HG02678 (cell line): ENCODE measurements around the gene ANKS3.

Source experiments
- ATAC-seq: cut with Tn5 transposase; IDR thresholded peaks from one replicate; pipeline ENCODE4 v1.9.1; 2021; ENCODE audit warnings: mild to moderate bottlenecking, moderate library complexity; ENCODE audit not compliant: unreplicated experiment

ANKS3 gene

DNA sequence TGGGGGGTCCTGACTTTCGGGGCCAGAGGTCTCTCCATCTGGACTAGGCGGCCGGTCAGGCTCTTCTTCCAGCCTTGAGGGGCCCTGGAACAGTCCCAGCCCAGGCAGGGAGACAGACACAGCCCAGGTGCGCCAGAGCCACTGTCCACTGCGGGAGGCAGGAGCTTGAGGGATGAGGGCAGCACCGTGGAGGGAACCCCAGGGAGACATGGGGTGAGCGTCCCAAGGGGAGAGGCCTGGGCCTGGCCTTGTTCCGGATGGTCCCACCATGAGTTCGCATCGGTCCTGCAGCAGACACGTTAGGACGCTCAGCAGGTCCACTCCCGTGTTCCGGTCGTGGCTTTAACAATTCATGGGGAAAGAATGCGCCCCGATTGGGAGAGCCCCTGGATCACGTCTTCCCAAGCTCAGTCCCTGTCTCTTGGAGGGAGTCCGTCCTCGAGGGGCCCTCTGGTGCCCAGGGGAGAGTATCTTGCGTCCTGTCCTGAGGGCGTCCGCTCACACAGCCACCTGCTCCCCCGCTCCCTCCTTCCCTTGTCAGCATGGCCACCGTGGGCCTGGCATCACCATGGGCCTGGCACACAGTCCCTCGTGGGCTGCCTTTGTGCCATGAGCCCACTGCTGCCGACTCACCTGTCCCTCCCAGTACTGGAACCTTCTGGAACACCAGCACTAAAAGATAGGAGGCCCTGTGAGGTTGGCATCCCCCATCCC is 47.4 kb downstream of the ANKS3 start:
- ATAC-seq, result no peak

DNA sequence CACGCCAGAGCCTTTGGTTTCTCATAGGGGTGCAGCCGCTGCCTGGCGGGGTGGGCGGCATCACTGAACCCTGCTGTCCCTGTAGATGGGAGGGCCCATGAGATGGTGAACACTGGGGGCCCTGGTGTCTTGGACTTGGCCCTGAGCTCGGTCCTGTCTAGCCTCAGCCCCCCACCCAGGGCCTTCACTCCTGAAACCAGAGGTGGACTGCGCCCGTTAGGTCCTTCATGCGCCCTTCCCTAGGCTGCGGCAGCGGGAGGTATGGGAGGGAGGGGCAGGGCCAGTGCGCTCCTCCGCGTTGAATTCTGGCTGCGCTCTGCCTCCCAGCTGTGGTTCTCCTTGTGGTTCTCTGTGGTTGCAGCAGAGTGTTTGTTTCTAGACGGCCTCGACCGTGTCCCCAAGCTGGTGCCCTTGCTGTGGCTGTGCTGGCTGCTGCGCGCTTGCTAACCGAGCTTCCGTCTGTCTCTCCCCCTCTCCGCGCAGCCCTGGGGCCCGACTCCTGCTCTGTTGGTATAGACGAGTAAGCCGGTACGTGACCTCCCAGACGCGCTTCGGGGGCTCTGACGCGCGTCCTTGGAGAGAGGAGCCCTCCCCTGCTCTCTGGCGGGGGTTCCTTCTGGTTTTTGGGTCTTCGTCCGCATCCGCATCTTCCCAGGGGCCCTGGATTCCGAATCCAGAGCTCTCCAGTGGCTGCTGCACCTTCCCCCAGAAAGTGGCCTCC is 48.1 kb downstream of the ANKS3 start:
- no peak for ATAC-seq

GRCh38 chr16:4685292-4685691 is 48.8 kb downstream of the ANKS3 start:
- ATAC-seq, result no peak

GRCh38 chr16:4684763-4685162 is 49.3 kb downstream of the ANKS3 start:
- ATAC-seq, result no peak

DNA sequence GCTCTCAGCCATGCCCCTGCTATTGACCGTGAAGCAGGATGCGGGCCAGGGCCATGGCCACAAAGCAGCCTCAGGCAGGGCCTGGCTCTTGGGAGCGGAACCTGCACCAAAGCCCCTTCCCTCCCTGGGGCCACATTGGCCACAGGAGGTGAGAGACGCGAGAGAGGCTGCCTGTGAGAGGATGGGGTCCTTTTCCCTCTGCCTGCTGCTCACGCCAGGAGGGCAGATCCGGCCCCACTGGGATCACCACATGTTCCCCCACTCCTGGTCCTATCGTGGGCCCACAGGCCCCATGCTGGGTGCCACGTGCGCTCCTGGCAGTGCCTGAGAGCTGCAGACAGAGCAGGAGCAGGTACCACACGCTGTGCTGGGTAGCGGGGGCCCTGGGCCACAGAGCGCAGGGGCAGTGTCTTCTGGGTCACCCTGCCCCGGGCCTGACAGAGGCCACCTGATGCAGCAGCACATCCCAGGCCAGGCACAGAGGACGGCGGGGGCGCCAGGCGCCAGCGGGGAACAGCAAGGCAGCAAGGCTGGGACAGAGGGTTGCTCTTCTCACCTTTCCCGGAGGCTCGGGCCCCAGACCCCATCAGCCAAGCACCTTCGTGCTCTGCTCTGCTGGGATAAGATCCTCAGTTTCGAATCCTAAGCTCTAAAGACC is 49.9 kb downstream of the ANKS3 start:
- ATAC-seq, result no peak

- ATAC-seq, result no peak
Observed at GRCh38 chr16:4683255-4684057, 50.6 kb downstream of the ANKS3 start.

- ATAC-seq, result no peak
Observed at GRCh38 chr16:4682616-4683254, 51.3 kb downstream of the ANKS3 start.

DNA sequence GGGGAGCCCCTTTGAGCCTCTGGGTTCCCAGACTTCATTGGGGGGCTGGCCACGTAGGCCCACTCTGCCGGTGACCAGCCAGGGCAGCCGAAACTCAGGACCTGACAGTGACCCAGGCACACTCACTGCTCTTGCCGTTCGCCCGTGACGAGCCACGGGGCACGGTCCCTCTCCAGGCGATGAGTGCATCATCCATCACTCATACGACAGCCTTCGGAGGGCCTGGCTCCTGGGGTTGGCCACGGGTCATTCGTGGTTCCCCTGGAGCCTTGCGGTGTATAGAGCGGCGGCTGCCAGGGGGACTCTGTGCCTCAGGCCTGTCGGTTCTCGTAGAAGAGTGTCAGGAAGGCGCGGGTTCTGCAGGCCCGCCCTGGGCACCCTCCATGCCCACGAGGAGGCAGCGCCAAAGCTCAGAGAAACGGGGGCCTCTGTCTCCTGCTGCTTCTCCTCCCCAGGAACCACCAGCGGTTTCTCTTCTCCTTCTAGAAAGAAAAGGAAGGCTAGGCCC is 51.9 kb downstream of the ANKS3 start:
- no peak for ATAC-seq

- no peak for ATAC-seq
Observed at GRCh38 chr16:4681471-4682083, 52.5 kb downstream of the ANKS3 start.

DNA sequence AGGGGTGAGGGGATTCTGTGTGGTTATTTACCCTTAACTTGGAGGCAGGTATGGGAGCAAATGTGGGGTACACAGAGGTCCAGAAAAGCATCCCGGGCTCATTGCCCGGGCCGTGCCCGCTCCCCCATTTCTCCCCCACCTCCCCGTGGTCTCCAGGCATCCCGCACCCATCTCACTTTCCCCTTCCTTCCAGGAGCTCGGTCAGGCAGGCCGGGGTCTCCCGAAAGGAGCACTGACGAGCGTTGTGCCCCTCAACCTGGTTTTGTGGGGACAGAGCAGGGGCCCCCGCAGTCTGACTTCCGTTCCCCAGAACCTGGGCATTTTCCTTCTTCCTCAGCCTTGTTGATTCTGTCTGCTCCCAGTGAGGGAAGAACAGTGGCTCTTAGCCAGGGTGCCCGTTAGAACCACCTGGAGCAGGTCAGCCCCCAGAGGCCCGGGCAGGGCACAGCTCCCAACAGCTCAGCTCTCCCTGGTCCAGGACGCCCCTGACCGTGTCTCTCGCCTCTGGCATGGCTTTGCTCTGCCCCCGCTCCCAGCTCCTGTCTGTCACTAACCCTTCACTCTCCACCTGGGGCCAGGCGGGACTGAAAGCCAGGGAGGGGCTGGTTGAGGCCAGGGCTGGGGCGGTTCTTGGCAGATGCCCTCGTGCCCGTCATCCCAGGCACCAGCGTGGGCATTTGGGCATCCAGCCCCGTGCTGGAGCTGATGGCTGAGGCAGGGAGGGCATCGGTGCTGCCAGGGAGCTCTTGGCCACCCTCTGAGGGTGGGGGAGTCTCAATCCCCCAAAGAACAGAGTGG is 53.2 kb downstream of the ANKS3 start:
- no peak for ATAC-seq

- ATAC-seq, result no peak
Observed at GRCh38 chr16:4679850-4680636, 54.0 kb downstream of the ANKS3 start.

GRCh38 chr16:4679156-4679849 is 54.8 kb downstream of the ANKS3 start:
- ATAC-seq, result no peak

DNA sequence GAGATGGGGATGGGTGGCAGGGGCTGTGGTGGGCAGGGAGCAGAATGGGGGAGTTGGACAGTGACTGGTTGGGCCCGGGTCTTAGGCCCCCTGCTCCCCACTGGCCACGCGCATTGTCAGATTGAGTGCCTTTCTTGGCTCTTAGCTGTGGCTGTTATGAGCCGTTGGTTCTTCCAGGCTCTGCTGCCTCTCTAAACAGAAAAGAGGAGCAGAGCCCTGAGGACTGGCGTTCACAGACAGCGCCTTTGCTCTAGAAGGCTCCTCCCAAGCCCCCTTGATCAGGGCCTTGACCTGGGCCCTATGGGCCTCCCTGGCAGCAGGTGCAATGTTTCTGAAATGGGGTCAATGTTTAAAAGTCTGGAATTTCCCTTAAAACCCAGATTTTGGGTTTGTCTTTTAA is 55.5 kb downstream of the ANKS3 start:
- ATAC-seq, result no peak

- no peak for ATAC-seq
Observed at GRCh38 chr16:4677994-4678393, 56.1 kb downstream of the ANKS3 start.

DNA sequence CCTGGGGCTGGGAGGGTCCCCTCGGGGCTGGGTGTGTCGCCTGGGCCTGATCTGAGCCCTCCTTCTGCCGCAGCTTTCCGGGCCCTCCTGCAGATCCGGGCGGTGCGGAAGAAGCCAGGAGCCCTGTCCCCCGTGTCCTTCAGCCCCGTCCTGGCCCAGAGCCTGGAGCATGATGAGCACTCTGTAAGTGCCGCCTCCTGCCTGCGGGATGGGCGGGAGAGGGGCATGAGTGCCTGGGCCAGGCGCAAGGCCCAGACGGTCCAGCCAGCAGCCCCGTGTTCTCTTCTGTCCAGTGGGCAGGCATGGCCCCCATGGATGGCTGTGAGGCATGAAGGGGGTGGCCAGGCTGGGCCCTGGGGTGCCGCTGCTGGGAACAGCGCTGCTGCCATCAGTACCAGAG is 56.7 kb downstream of the ANKS3 start:
- ATAC-seq, result no peak

DNA sequence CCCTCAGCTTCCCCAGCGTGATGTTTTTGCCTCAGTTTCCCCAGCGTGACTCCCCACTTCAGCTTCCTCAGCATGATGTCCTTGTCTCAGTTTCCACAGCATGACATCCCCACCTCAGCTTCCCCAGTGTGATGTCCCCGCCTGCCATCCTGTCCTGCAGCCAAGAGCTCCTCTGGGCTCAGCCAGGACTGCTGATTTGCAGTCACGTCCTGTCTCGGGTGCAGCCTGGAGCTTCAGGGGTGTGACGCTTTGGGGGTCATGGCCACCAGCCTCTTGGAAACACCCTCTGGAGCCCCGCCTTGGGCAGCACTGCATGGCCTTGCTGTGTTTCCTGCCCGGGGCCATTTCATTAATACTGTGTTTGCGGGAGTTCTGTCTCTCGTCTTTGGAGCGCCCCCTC is 57.2 kb downstream of the ANKS3 start:
- ATAC-seq, result no peak

DNA sequence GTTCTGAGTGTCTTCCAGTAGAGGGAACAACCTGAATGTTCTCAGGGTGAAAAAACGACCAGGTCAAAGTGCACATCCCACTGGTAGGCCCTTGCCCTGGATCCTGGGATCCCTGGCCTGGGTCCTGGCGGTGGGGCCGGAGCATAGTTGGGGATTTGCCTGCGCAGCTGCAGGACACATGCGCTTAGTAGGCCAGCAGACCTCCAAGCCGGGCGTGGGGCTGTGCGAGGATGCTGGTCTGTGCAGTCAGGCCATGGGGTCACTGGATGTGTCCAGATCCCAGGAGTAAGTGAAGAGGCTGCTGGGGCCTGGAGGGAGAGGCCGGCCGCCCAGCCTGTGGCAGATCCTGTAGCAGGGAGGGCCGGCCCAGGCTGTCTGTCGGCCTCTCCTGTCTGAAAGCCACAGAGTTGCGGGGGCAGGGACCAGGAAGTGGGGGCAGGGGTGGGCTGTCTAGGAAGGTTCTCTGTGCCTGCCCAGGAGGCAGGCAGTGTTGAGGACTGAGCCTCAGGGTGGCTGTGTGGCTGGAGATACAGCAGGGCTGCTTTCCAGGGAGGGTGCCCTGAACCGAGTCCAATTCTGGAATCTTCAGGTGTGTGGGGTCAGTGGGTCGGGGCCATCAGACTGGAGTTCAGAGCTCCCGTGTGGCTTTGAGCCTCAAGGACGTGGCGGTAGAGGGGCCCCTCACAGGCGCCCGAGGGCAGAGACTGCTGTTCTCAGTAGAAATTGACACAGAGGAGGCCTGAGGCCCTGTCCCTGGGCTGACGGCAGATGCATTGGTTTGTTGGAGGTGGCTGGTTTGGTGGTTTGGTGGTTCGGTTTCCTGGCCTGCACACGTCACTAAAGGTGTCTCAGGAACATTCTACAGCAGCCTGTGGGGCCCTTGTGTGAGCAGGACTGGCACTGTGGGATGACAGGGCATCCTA is 57.9 kb downstream of the ANKS3 start:
- ATAC-seq, result no peak
